Activated CD4-positive, alpha-beta T cell treated with anti-CD3 and anti-CD28 coated beads, Interleukin-2, amount 10 ng/mL, durations not matched to agents 7 days and 5 days (primary cell): ENCODE data around the gene GSDMA. TPM values are rescaled to one million over a fixed set of nuclear protein-coding genes. Genes with fewer than 3 reads are reported as not detected.
A peak's percentile ranks its signal among the peaks of the same experiment; 100 is the strongest.

Experiments
- CTCF ChIA-PET: fragments of 350-600 bp; sonication (Branson Sonifier 250); formaldehyde crosslinking; loops from one replicate; lab custom pipeline; 2021; ENCODE audit warnings: antibody characterized with exemption; lab: Charles Lee
- POLR2A ChIA-PET: fragments of 350-600 bp; sonication (Branson Sonifier 250); formaldehyde crosslinking; loops from one replicate; lab custom pipeline; 2021; ENCODE audit warnings: antibody characterized with exemption; lab: Charles Lee
- DNase-seq: peaks from one replicate; pipeline ENCODE4 v3.0.0-alpha.2; 2020
- H3K27ac Mint-ChIP-seq: one replicate; pipeline ENCODE4 v1.8.0; 2021; ENCODE audit warnings: mild to moderate bottlenecking, moderate library complexity, mixed read lengths
- H3K27me3 Mint-ChIP-seq: one replicate; pipeline ENCODE4 v1.8.0; 2021; ENCODE audit warnings: mixed read lengths
- H3K36me3 Mint-ChIP-seq: one replicate; pipeline ENCODE4 v1.8.0; 2021; ENCODE audit warnings: low read depth, mixed read lengths
- H3K4me1 Mint-ChIP-seq: one replicate; pipeline ENCODE4 v1.8.0; 2021; ENCODE audit warnings: mixed read lengths
- H3K4me3 Mint-ChIP-seq: one replicate; pipeline ENCODE4 v1.8.0; 2021; ENCODE audit warnings: mild to moderate bottlenecking, moderate library complexity, mixed read lengths
- H3K9me3 Mint-ChIP-seq: one replicate; pipeline ENCODE4 v1.8.0; 2021; ENCODE audit warnings: mixed read lengths
- total RNA-seq, 2 experiments: library from RNA; stranded (reverse); gene quantifications; one replicate each; pipeline ENCODE4 v1.2.3, GENCODE V29; 2021

Gene GSDMA
- total RNA-seq, 2 experiments from 2014 or later: 0.89 to 1.5 TPM

- DNase-seq: peak; percentile 96
- Mint-ChIP-seq H3K4me3 (peak overlapping the region; percentile 79), H3K4me1 (peaks cover 30% of the 10 kb centered on the region), H3K9me3 (no peaks in the 10 kb centered on the region), H3K36me3 (no peaks in the 10 kb centered on the region), H3K27ac (peak overlapping the region; percentile 90), H3K27me3 (peaks cover 3% of the 10 kb centered on the region)
- ChIA-PET POLR2A (no interaction called here), CTCF (no interaction called here)
Measured at GRCh38 chr17:39952680-39953470, 9.9 kb upstream of the GSDMA start.

DNA sequence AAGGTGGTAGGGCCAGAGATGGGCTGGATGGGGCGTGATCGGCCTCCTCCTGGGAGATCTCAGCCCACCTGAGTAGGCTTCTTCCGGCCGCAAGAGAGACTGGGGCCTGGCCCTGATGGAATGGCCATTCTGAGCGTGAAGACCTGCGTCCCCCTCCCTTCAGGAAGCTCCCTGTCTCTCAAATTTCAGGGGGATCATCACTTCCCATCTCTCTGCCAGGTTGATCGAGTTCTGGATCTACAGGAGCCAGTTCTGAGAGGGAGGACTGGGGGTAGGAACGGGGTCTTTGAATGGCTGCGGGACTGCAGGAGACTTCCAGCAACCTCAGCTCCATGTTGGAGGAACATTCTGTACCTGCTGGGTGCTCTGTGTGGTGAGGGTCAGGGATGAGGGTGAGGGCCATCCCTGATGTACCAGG, 9.3 kb upstream of the GSDMA start:
- H3K4me3 Mint-ChIP-seq: peak overlapping the region; percentile 79

DNA sequence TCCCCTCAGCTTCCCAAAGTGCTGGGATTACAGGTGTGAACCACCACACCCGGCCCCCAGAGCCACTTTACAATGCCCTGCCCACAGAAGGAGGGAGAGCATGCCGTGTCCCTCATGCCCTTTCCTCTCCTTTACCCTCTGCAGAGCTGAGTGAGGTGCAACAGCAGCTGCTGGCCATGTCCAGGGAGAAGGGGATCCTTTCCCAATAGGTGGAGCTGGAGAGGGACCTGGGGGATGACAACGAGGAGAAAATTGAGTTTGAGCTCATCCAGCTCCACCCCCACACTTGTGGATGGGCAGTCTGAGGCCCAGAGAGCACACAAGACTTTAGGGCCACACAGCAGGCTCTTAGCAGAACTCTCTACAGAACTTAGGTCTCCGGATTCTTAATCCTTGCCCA, 7.9 kb upstream of the GSDMA start:
- Mint-ChIP-seq H3K27me3 (peaks cover 3% of the 10 kb centered on the region), H3K4me3 (no peak overlapping the region), H3K27ac (no peak overlapping the region), H3K36me3 (no peaks in the 10 kb centered on the region), H3K4me1 (peaks cover 23% of the 10 kb centered on the region), H3K9me3 (no peaks in the 10 kb centered on the region)
- POLR2A ChIA-PET: no interaction called here
- no peak for DNase-seq
- CTCF ChIA-PET: interaction anchor here (0.7 to 1.6 kb wide), 5 partner anchors 10 to 186 kb away, joined by 3 to 6 read pairs (median 4); partner anchors contain the start of genes CASC3 and PSMD3

More for the DNA sequence above, 9.3 kb upstream of the GSDMA start:
- Mint-ChIP-seq H3K9me3 (no peaks in the 10 kb centered on the region), H3K27ac (peak overlapping the region; percentile 90), H3K4me1 (peaks cover 24% of the 10 kb centered on the region), H3K36me3 (no peaks in the 10 kb centered on the region), H3K27me3 (peaks cover 3% of the 10 kb centered on the region)
- POLR2A ChIA-PET: no interaction called here
- CTCF ChIA-PET: no interaction called here
- DNase-seq: no peak

GRCh38 chr17:39955726-39956225, 7.0 kb upstream of the GSDMA start:
- ChIA-PET POLR2A (no interaction called here), CTCF (interaction anchor here (1.5 to 5.0 kb wide), 3 partner anchors 25 to 29 kb away, joined by 3 to 35 read pairs (median 6); partner anchors contain the start of genes LRRC3C, ORMDL3 and PSMD3)
- H3K27me3 Mint-ChIP-seq: peaks cover 3% of the 10 kb centered on the region
- no peaks in the 10 kb centered on the region for H3K9me3 Mint-ChIP-seq
- H3K27ac Mint-ChIP-seq: no peak overlapping the region
- no peak overlapping the region for H3K4me3 Mint-ChIP-seq
- no peaks in the 10 kb centered on the region for H3K36me3 Mint-ChIP-seq
- H3K4me1 Mint-ChIP-seq: peaks cover 21% of the 10 kb centered on the region
- no peak for DNase-seq

- Mint-ChIP-seq H3K4me1 (peaks cover 25% of the 10 kb centered on the region), H3K4me3 (no peak overlapping the region), H3K27me3 (peaks cover 2% of the 10 kb centered on the region), H3K9me3 (no peaks in the 10 kb centered on the region), H3K36me3 (no peaks in the 10 kb centered on the region), H3K27ac (no peak overlapping the region)
- CTCF ChIA-PET: interaction anchor here (0.7 to 5.0 kb wide), 2 partner anchors 20 to 465 kb away, joined by 3 to 35 read pairs; partner anchors contain the start of gene PSMD3
- no peak for DNase-seq
- POLR2A ChIA-PET: no interaction called here
Measured at GRCh38 chr17:39960524-39961041, 2.2 kb upstream of the GSDMA start.

DNA sequence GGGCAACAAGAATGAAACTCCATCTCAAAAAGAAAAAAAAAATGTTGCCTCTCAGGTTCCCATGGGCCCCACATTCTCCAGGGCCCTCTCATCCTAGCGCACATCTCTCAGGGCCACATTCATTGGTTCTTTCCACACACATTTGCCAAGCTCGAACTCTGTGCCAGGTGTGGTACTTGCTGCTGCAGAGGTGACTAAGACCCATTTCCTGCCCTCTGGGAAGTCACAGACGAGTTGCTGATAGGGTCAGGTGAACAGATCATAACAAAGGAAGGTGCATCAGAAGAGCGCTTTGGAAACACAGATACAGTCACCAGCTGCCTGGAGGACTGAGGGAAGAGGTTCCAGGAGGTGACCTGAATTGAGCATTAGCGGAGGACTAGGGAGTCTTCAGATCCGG, 1.0 kb downstream of the GSDMA start:
- ChIA-PET POLR2A (no interaction called here), CTCF (interaction anchor here (0.7 to 6.4 kb wide), 2 partner anchors 17 to 86 kb away, joined by 5 to 27 read pairs; partner anchors contain the start of gene PSMD3)
- no peaks in the 10 kb centered on the region for H3K36me3 Mint-ChIP-seq
- no peak overlapping the region for H3K4me3 Mint-ChIP-seq
- H3K9me3 Mint-ChIP-seq: no peaks in the 10 kb centered on the region
- peaks cover 6% of the 10 kb centered on the region for H3K27me3 Mint-ChIP-seq
- peak overlapping the region; percentile 27 for H3K27ac Mint-ChIP-seq
- peaks cover 23% of the 10 kb centered on the region for H3K4me1 Mint-ChIP-seq
- DNase-seq: peak; percentile 23

DNA sequence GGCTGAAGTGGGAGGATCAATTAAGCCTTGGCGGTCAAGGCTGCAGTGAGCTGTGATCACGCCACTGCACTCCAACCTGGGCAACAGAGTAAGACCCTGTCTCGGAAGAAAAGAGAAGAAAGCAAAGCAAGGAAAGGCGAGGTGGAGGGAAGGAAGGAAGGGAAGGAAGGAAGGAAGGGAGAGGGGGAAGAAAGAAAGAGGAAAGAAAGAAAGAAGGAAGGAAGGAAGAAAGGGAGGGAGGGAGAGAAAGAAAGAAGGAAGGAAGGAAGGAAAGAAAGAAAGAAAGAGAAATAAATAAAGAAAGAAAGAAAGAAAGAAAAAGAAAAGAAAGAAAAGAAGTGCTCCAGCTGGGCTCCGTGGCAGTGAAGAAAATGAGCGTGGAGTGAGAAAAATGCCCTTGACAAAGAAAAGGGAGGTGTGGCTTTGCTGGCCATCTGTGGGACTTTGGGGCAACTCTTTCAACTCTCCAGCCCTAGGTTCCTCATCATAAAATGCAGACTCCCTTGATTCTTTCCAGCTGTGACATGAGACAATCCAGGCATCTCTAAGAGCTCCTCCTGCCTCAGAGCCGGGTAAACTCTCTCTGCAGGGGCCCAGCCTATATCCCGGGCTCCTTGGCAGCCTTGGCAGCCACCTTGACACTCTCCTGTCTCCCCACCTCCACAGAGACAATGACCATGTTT, 2.4 kb downstream of the GSDMA start:
- H3K4me3 Mint-ChIP-seq: no peak overlapping the region
- ChIA-PET POLR2A (no interaction called here), CTCF (interaction anchor here (0.5 to 6.4 kb wide), 8 partner anchors 10 to 846 kb away, joined by 3 to 27 read pairs (median 3); partner anchors contain the start of gene PSMD3)
- H3K27ac Mint-ChIP-seq: no peak overlapping the region
- H3K27me3 Mint-ChIP-seq: peaks cover 11% of the 10 kb centered on the region
- H3K36me3 Mint-ChIP-seq: no peaks in the 10 kb centered on the region
- H3K9me3 Mint-ChIP-seq: no peaks in the 10 kb centered on the region
- H3K4me1 Mint-ChIP-seq: peaks cover 18% of the 10 kb centered on the region
- DNase-seq: no peak

- CTCF ChIA-PET: interaction anchor here (1.2 to 6.4 kb wide), 3 partner anchors 12 to 345 kb away, joined by 3 to 27 read pairs (median 4); partner anchors contain the start of gene PSMD3
Measured at GRCh38 chr17:39966771-39967170, 4.0 kb downstream of the GSDMA start.

GRCh38 chr17:39968761-39969160, 6.0 kb downstream of the GSDMA start:
- DNase-seq: no peak
- Mint-ChIP-seq H3K4me1 (peaks cover 4% of the 10 kb centered on the region), H3K27ac (no peak overlapping the region), H3K9me3 (no peaks in the 10 kb centered on the region), H3K4me3 (no peak overlapping the region), H3K36me3 (no peaks in the 10 kb centered on the region), H3K27me3 (peaks cover 31% of the 10 kb centered on the region)
- CTCF ChIA-PET: interaction anchor here (4.2 kb wide), 1 partner anchor 12 kb away, joined by 28 read pairs; the partner anchor contains the start of gene PSMD3
- POLR2A ChIA-PET: interaction anchor here (0.6 kb wide), 1 partner anchor 36 kb away, joined by 3 read pairs; no protein-coding TSS in a partner anchor

More at GRCh38 chr17:39966771-39967170, 4.0 kb downstream of the GSDMA start:
- H3K4me1 Mint-ChIP-seq: peaks cover 18% of the 10 kb centered on the region
- no peak overlapping the region for H3K27ac Mint-ChIP-seq
- H3K4me3 Mint-ChIP-seq: no peak overlapping the region
- H3K9me3 Mint-ChIP-seq: no peaks in the 10 kb centered on the region
- H3K27me3 Mint-ChIP-seq: peaks cover 26% of the 10 kb centered on the region
- no peak for DNase-seq
- POLR2A ChIA-PET: no interaction called here
- H3K36me3 Mint-ChIP-seq: no peaks in the 10 kb centered on the region

DNA sequence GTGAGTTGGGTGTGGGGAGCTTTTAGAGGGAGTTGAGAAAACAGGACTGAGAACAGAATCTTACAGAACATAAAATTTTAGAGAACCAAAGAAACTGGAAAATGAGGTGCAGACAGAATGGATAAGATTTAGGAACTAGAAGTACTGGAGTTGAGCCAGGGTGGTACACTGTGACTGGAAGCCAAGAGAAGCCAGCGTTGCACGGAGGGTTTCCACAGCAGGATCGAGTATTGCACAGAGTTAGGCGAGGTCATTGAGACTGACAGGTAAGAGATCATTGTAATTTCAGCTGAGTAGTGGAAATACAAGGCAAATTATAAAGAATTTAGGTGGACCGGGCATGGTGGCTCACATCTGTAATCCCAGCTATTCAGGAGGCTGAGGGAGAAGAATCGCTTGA, 6.6 kb downstream of the GSDMA start:
- H3K36me3 Mint-ChIP-seq: no peaks in the 10 kb centered on the region
- H3K27ac Mint-ChIP-seq: no peak overlapping the region
- CTCF ChIA-PET: interaction anchor here (4.2 kb wide), 1 partner anchor 11 kb away, joined by 28 read pairs; the partner anchor contains the start of gene PSMD3
- DNase-seq: no peak
- H3K4me3 Mint-ChIP-seq: no peak overlapping the region
- no peaks in the 10 kb centered on the region for H3K9me3 Mint-ChIP-seq
- H3K27me3 Mint-ChIP-seq: peaks cover 29% of the 10 kb centered on the region
- POLR2A ChIA-PET: no interaction called here
- no peaks in the 10 kb centered on the region for H3K4me1 Mint-ChIP-seq

DNA sequence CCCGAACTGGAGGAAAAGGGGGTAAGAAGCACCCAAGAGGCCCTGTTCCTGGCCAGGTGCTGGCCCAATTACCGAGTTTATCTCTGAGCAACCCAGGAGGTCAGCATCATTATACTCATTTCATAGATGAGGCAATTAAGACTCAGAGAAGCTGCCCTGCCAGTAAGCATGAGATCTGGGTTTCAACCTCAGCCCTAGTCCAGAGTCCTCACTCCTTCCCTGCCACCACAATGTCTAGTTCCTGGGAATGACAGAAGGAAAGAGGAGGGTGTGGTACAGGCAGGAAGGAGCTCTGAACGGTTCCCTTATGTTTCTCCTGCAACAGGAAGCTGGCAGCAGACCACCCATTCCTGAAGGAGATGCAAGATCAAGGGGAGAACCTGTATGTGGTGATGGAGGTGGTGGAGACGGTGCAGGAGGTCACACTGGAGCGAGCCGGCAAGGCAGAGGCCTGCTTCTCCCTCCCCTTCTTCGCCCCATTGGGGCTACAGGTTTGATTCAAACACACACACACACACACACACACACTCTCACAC, 7.4 kb downstream of the GSDMA start:
- Mint-ChIP-seq H3K4me1 (no peaks in the 10 kb centered on the region), H3K4me3 (no peak overlapping the region), H3K27ac (no peak overlapping the region), H3K36me3 (no peaks in the 10 kb centered on the region), H3K27me3 (peaks cover 29% of the 10 kb centered on the region), H3K9me3 (no peaks in the 10 kb centered on the region)
- ChIA-PET CTCF (interaction anchor here (1.4 to 4.2 kb wide), 2 partner anchors 10 to 11 kb away, joined by 4 to 28 read pairs; partner anchors contain the start of gene PSMD3), POLR2A (no interaction called here)
- no peak for DNase-seq

DNA sequence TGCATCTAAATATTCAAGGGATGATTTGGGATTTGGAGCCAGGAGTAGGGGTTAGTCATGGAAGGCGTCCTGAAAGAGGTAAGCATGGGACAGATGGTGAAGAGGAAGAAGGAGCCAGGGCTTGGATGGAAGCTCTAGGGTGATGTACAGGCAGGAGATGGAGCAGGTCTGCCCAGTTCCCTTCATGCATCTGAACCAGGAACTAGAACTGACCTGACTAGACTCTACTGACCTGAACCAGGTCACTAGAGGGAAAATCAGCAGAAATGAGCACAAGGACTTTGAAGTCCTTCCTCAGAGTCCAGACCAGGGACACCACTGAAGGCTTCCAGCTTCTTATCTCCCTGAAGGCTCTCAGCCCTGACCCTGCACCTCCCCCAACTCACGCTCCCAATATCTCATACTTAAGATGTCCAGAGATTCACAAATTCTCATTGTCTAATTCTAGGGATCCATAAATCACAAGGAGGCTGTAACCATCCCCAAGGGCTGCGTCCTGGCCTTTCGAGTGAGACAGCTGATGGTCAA, 8.3 kb downstream of the GSDMA start:
- Mint-ChIP-seq H3K4me3 (no peak overlapping the region), H3K4me1 (no peaks in the 10 kb centered on the region), H3K27ac (no peak overlapping the region), H3K27me3 (peaks cover 34% of the 10 kb centered on the region), H3K36me3 (no peaks in the 10 kb centered on the region), H3K9me3 (no peaks in the 10 kb centered on the region)
- ChIA-PET CTCF (interaction anchor here (1.4 to 4.2 kb wide), 2 partner anchors 9 to 12 kb away, joined by 4 to 28 read pairs; partner anchors contain the start of gene PSMD3), POLR2A (no interaction called here)
- DNase-seq: no peak
